Natural killer cell (primary cell): Measurements from ENCODE around the gene DSG3. TPM values are rescaled to one million over a fixed set of nuclear protein-coding genes. Genes with fewer than 3 reads are reported as not detected.

Experiments
- ATAC-seq, 3 donors: fragments of 150-1000 bp in 2 of 3; fragments of 200-7000 bp in 1 of 3; cut with Tn5 transposase; 1 replicate in 1 of 3; 2 replicates in 2 of 3; pipeline ENCODE4 v1.10.0; 2021; ENCODE audit warnings: mild to moderate bottlenecking in 2 of 3, moderate library complexity in 2 of 3
- DNase-seq, 2 donors: peaks; one replicate each; pipeline versions ENCODE4 v3.0.0 to v3.0.0-alpha.2; 2013 to 2021; ENCODE audit warnings: mixed read lengths in 1 of 2
- H3K27ac ChIP-seq: one replicate; pipeline ENCODE4 v1.5.1; 2013; ENCODE audit warnings: mild to moderate bottlenecking, low read length
- H3K27me3 ChIP-seq: one replicate; pipeline ENCODE4 v1.6.1; 2013; ENCODE audit warnings: low read length; ENCODE audit not compliant: control insufficient read depth, insufficient read depth
- H3K36me3 ChIP-seq: one replicate; pipeline ENCODE4 v1.6.1; 2013; ENCODE audit warnings: low read length; ENCODE audit not compliant: control insufficient read depth, insufficient read depth
- H3K4me1 ChIP-seq: one replicate; pipeline ENCODE4 v1.6.1; 2013; ENCODE audit warnings: low read length; ENCODE audit not compliant: control insufficient read depth, insufficient read depth
- H3K4me3 ChIP-seq: one replicate; pipeline ENCODE4 v1.5.1; 2013; ENCODE audit warnings: low read length
- H3K9me3 ChIP-seq: one replicate; pipeline ENCODE4 v1.6.1; 2013; ENCODE audit warnings: low read length; ENCODE audit not compliant: control insufficient read depth, insufficient read depth
- H3K27ac Mint-ChIP-seq, 2 donors: one replicate each; pipeline ENCODE4 v1.8.0; 2022; ENCODE audit warnings: mild to moderate bottlenecking in 2 of 2, mixed read lengths in 2 of 2, moderate library complexity in 1 of 2
- H3K27me3 Mint-ChIP-seq, 2 donors: one replicate each; pipeline ENCODE4 v1.8.0; 2022; ENCODE audit warnings: low read depth in 2 of 2, mixed read lengths in 2 of 2
- H3K36me3 Mint-ChIP-seq: one replicate; pipeline ENCODE4 v1.8.0; 2022; ENCODE audit warnings: mixed read lengths
- H3K4me1 Mint-ChIP-seq, 2 donors: one replicate each; pipeline ENCODE4 v1.8.0; 2022; ENCODE audit warnings: mixed read lengths in 2 of 2
- H3K4me3 Mint-ChIP-seq: one replicate; pipeline ENCODE4 v1.8.0; 2022; ENCODE audit warnings: mild to moderate bottlenecking, moderate library complexity, mixed read lengths
- H3K9me3 Mint-ChIP-seq, 2 donors: one replicate each; pipeline ENCODE4 v1.8.0; 2022; ENCODE audit warnings: mixed read lengths in 2 of 2
- whole genome bisulfite sequencing: methylation state at CpG from one replicate; pipeline ENCODE4 v1.1.7; 2013; ENCODE audit warnings: missing lambda C conversion rate; ENCODE audit not compliant: insufficient coverage; 5-methylcytosine and 5-hydroxymethylcytosine counted together
- intact Hi-C: fragments of 100-400 bp; cut with micrococcal nuclease; formaldehyde crosslinking; loops from one replicate; pipeline ENCODE4 v1.14.2; 2022
- total RNA-seq, 4 donors: library from RNA; stranded (reverse); fragments of 120-200 nt in 1 of 4; gene quantifications; one replicate each; pipeline versions ENCODE4 v1.2.3 to v1.2.4, GENCODE V29; 2013 to 2022
- TF ChIP-seq, protein P1 (sequence below): fragments of 200-600 bp; IDR thresholded peaks from one replicate; pipeline ENCODE4 v1.8.0; 2022; ENCODE audit warnings: antibody characterized with exemption

The DSG3 gene
- total RNA-seq, 3 donors from 2014 or later (not counting 1 experiment from before 2014, with no cell fraction given): 0.28 TPM; not detected in 2

DNA sequence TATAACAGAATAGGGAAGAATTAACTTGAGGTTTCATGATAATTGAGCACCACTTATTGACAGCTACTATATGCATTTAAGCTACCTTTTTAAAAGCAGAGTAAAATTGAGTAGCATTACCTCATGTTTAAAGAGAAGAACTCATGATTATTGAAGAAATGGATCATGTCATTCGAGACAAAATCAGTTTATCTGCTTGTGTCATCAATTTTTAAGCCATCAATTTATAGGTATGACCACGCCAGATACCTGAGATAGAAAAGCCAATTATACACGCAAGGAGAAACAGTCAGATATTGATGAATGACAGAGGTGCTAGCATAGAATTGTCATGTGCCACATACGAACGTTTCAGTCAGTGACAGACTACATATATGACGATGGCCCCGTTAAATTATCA is 78.8 kb downstream of the DSG3 start:
- no peaks in the 10 kb centered on the region for H3K9me3 Mint-ChIP-seq

More for the DNA sequence above, 78.8 kb downstream of the DSG3 start:
- H3K4me1 Mint-ChIP-seq: no peaks in the 10 kb centered on the region
- H3K27me3 Mint-ChIP-seq: no peaks in the 10 kb centered on the region
- 89% methylated on average over 7 of the region's 7 CpGs for WGBS
- intact Hi-C loops: no loop called here
- ATAC-seq: no peak
- no peak overlapping the region for H3K27ac Mint-ChIP-seq
- Histone ChIP-seq H3K27me3 (no peaks in the 10 kb centered on the region), H3K9me3 (no peaks in the 10 kb centered on the region), H3K4me3 (no peak overlapping the region), H3K27ac (no peak overlapping the region), H3K4me1 (no peaks in the 10 kb centered on the region), H3K36me3 (no peaks in the 10 kb centered on the region)
- no peak overlapping the region for H3K4me3 Mint-ChIP-seq
- no peak for DNase-seq
- TF ChIP-seq, protein P1, sequence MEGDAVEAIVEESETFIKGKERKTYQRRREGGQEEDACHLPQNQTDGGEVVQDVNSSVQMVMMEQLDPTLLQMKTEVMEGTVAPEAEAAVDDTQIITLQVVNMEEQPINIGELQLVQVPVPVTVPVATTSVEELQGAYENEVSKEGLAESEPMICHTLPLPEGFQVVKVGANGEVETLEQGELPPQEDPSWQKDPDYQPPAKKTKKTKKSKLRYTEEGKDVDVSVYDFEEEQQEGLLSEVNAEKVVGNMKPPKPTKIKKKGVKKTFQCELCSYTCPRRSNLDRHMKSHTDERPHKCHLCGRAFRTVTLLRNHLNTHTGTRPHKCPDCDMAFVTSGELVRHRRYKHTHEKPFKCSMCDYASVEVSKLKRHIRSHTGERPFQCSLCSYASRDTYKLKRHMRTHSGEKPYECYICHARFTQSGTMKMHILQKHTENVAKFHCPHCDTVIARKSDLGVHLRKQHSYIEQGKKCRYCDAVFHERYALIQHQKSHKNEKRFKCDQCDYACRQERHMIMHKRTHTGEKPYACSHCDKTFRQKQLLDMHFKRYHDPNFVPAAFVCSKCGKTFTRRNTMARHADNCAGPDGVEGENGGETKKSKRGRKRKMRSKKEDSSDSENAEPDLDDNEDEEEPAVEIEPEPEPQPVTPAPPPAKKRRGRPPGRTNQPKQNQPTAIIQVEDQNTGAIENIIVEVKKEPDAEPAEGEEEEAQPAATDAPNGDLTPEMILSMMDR: no peak
- H3K36me3 Mint-ChIP-seq: no peaks in the 10 kb centered on the region

Other genes starting within 250 kb of the DSG3 start
- not detected for gene DSG1, start 129.6 kb upstream of the DSG3 start, total RNA-seq
- not detected for gene DSG4, start 71.0 kb upstream of the DSG3 start, total RNA-seq
- gene DSG2, start 50.4 kb downstream of the DSG3 start, total RNA-seq: under 1 TPM in 2 of 3 donors, not detected in 1; 0.05 to 0.53 TPM
- not detected for gene TTR, start 144.1 kb downstream of the DSG3 start, total RNA-seq
- gene B4GALT6, start 236.8 kb downstream of the DSG3 start, total RNA-seq: 10 to 100 TPM; 18.6 to 33.0 (median 20.6) TPM